Activated naive CD8-positive, alpha-beta T cell treated with anti-CD3 and anti-CD28 coated beads, Interleukin-2, amount 10 ng/mL, durations not matched to agents 7 days and 5 days (primary cell): ENCODE results near the gene ZNF132. TPM values are rescaled to one million over a fixed set of nuclear protein-coding genes. Genes with fewer than 3 reads are reported as not detected.

Experiments
- ATAC-seq: fragments of 150-1000 bp; cut with Tn5 transposase; one replicate; pipeline ENCODE4 v1.10.0; 2021; ENCODE audit warnings: low read depth, moderate library complexity
- POLR2A ChIA-PET: fragments of 350-600 bp; sonication (Branson Sonifier 250); formaldehyde crosslinking; loops from one replicate; lab custom pipeline; 2021; ENCODE audit warnings: antibody characterized with exemption; lab: Charles Lee
- DNase-seq: peaks from one replicate; pipeline ENCODE4 v3.0.0; 2021
- H3K27ac Mint-ChIP-seq: one replicate; pipeline ENCODE4 v1.8.0; 2022; ENCODE audit warnings: mild to moderate bottlenecking, mixed read lengths
- H3K27me3 Mint-ChIP-seq: one replicate; pipeline ENCODE4 v1.8.0; 2022; ENCODE audit warnings: mild to moderate bottlenecking, moderate library complexity, mixed read lengths
- H3K36me3 Mint-ChIP-seq: one replicate; pipeline ENCODE4 v1.8.0; 2021; ENCODE audit warnings: mild to moderate bottlenecking, mixed read lengths
- H3K4me1 Mint-ChIP-seq: one replicate; pipeline ENCODE4 v1.8.0; 2021; ENCODE audit warnings: mixed read lengths
- H3K4me3 Mint-ChIP-seq: one replicate; pipeline ENCODE4 v1.8.0; 2022; ENCODE audit warnings: mild to moderate bottlenecking, moderate library complexity, mixed read lengths
- H3K9me3 Mint-ChIP-seq: one replicate; pipeline ENCODE4 v1.8.0; 2021; ENCODE audit warnings: mixed read lengths
- microRNA-seq: library from miRNA; unstranded; fragments of <30 nt; microRNA quantifications from one replicate; pipeline ENCODE4 v1.2.0, GENCODE V29; 2022
- total RNA-seq, 2 experiments: library from RNA; stranded (reverse); gene quantifications; one replicate each; pipeline ENCODE4 v1.2.3, GENCODE V29; 2021

Gene ZNF132
- total RNA-seq, 2 experiments from 2014 or later = 7.3 to 7.4 TPM

DNA sequence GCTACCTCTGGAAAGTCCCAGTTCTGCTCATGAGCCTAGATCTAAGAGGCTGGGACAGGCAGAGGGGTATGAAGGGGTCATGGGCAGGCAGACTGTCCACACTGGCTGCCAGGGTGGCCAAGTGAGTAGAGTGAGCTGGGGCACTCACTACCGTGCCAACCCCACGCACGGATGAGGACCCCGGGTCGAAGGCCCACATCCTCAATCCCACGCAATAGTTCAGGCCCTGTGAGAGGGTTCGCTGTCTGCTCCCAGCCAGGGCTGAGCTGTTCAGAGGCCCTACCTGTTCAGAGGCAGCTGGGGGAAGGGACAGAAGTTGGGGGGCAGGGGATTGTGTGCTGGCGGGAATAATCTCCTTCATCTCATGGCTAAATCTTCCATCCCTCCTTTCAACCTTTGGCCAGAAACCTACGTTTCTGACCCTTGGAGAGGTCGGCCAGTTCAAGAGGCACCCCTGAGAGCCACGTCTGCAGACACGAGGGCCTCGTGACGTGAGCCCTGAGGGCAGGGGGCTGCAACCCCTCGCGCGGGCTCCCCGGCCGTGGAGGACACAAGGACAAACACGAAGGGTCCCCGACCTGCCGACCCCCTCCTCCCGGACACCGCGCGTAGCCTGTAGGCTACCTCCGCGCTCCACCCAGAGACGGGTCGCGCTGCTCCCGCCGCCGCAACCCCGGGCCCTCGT lies 53.9 kb downstream of the ZNF132 start:
- Mint-ChIP-seq H3K4me3 (peak overlapping the region; percentile 96), H3K9me3 (no peaks in the 10 kb centered on the region), H3K4me1 (peaks cover 32% of the 10 kb centered on the region), H3K27ac (peak overlapping the region; percentile 96), H3K27me3 (no peaks in the 10 kb centered on the region), H3K36me3 (peaks cover 15% of the 10 kb centered on the region)
- ATAC-seq (no peak), DNase-seq (no peak)
- POLR2A ChIA-PET = interaction anchor here (0.6 to 3.0 kb wide), 6 partner anchors 23 to 134 kb away, joined by 3 to 20 read pairs (median 4); partner anchors contain the start of gene ZNF497

DNA sequence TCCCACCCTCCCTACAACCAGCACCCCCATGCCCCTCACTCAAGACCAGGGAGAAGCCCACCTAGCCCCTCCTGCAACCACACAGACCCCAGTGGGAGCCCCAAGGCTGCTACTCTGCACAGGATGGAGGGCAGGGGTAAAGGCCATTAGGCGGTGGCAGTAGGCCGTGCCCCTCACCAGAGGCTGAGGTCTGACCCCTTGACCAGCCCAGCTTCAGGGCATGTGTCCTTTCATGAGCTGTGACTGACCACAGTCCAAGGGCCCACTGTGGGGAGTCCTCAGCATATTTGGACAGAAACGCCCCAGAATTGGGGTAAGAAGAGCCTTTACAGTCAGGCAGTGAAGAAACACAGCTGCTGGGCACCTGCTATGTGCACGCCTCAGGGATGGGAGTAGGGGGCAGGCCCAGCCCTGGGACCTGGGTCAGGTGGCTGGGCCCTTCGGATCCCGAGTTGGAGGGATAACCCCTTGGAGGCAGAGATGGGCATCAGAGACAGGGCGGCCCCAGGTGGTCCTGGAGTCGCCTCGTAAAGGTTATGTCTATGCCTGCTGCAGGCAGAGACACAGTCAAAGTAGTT lies 54.6 kb downstream of the ZNF132 start:
- no peak for ATAC-seq
- POLR2A ChIA-PET = interaction anchor here (0.8 to 3.0 kb wide), 3 partner anchors 23 to 135 kb away, joined by 3 to 20 read pairs (median 5); partner anchors contain the start of gene ZNF497
- Mint-ChIP-seq H3K9me3 (no peaks in the 10 kb centered on the region), H3K27ac (peak overlapping the region; percentile 96), H3K4me1 (peaks cover 27% of the 10 kb centered on the region), H3K36me3 (peaks cover 11% of the 10 kb centered on the region), H3K4me3 (peak overlapping the region; percentile 96), H3K27me3 (no peaks in the 10 kb centered on the region)
- no peak for DNase-seq

- H3K9me3 Mint-ChIP-seq = no peaks in the 10 kb centered on the region
- POLR2A ChIA-PET = interaction anchor here (0.7 to 4.2 kb wide), 2 partner anchors 20 to 27 kb away, joined by 3 to 34 read pairs; partner anchors contain the start of gene ZNF497
- H3K4me3 Mint-ChIP-seq = peak overlapping the region; percentile 56
- no peaks in the 10 kb centered on the region for H3K27me3 Mint-ChIP-seq
- no peak for ATAC-seq
- H3K36me3 Mint-ChIP-seq = peaks cover 3% of the 10 kb centered on the region
- no peak for DNase-seq
- H3K4me1 Mint-ChIP-seq = peaks cover 25% of the 10 kb centered on the region
- peak overlapping the region; percentile 48 for H3K27ac Mint-ChIP-seq
Measured at GRCh38 chr19:58382997-58383603, 56.9 kb downstream of the ZNF132 start.

Small RNA genes lying within 50 kb of the gene (microRNA-seq; reads per million reads assigned to microRNA genes)
- gene MIR4754 = not detected

Other genes starting within 250 kb of the ZNF132 start
- 10 to 100 TPM; 54.0 to 62.7 TPM for gene ZNF544, start 211.2 kb downstream of the ZNF132 start, total RNA-seq
- gene ZNF8, start 161.2 kb downstream of the ZNF132 start, total RNA-seq = 1 to 10 TPM; 8.6 to 8.9 TPM
- gene ERVK3-1, start 134.8 kb downstream of the ZNF132 start, total RNA-seq = 10 to 100 TPM; 74.5 to 76.3 TPM
- gene ZSCAN22, start 113.2 kb downstream of the ZNF132 start, total RNA-seq = 1 to 10 TPM; 6.3 TPM
- 10 to 100 TPM; 21.0 to 22.8 TPM for gene A1BG, start 86.7 kb downstream of the ZNF132 start, total RNA-seq
- 1 to 10 TPM; 1.7 to 2.1 TPM for gene ZNF497, start 77.4 kb downstream of the ZNF132 start, total RNA-seq
- gene ZNF837, start 59.1 kb downstream of the ZNF132 start, total RNA-seq = 1 to 10 TPM; 2.9 to 3.5 TPM
- gene RPS5, start 52.9 kb downstream of the ZNF132 start, total RNA-seq = 1,000 to 10,000 TPM; 1,038 to 1,039 TPM
- under 1 TPM; 0.83 to 0.94 TPM for gene RNF225, start 44.5 kb downstream of the ZNF132 start, total RNA-seq
- 10 to 100 TPM in 1 of 2 experiments, 1 to 10 TPM in 1; 8.6 to 10.6 TPM for gene ZNF584, start 31.5 kb downstream of the ZNF132 start, total RNA-seq
- gene ZNF324B, start 11.5 kb upstream of the ZNF132 start, total RNA-seq = 10 to 100 TPM; 11.6 to 13.9 TPM
- 10 to 100 TPM; 18.0 to 18.5 TPM for gene ZNF324, start 26.9 kb upstream of the ZNF132 start, total RNA-seq
- 10 to 100 TPM; 10.9 TPM for gene ZNF446, start 36.2 kb upstream of the ZNF132 start, total RNA-seq
- gene SLC27A5, start 71.8 kb upstream of the ZNF132 start, total RNA-seq = 10 to 100 TPM; 13.7 to 15.4 TPM
- 10 to 100 TPM; 18.9 to 19.5 TPM for gene ZBTB45, start 79.7 kb upstream of the ZNF132 start, total RNA-seq
- 100 to 1,000 TPM; 409 to 412 TPM for gene TRIM28, start 103.9 kb upstream of the ZNF132 start, total RNA-seq
- gene CHMP2A, start 115.0 kb upstream of the ZNF132 start, total RNA-seq = 100 to 1,000 TPM in 1 of 2 experiments, 10 to 100 TPM in 1; 99.0 to 111 TPM
- gene UBE2M, start 118.5 kb upstream of the ZNF132 start, total RNA-seq = 10 to 100 TPM; 79.5 to 81.2 TPM
- 10 to 100 TPM; 31.3 to 31.7 TPM for gene MZF1, start 133.2 kb upstream of the ZNF132 start, total RNA-seq